Measurements from ENCODE around the gene OSBPL1A.

The OSBPL1A gene

DNA sequence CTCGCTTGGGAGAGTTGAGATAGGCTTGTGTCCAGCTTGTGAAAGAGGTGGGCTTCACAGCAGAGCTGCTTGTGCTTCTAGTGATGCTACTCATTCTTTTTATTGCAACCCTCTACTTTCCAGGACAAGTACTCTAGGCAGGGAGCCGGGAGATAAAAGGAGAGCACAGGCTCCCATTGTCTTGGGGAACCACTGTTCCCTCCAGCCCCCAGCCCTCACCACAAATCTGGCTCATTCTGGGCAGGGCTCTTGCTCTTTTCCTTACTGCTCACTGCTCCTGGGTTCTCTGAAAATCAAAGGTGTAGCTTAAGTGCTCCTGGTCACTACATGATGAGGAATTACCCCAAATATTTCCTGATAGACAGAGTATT lies 177.3 kb downstream of the OSBPL1A start:
- no peaks in the 10 kb centered on the region for H3K9me3 ChIP-seq (ENCODE audit: insufficient read depth, low read depth, low read length)
- no peak overlapping the region for H3K4me3 ChIP-seq (ENCODE audit: low read length)
- WGBS: 69% methylated on average over 1 of the region's 2 CpGs
- peaks cover 8% of the 10 kb centered on the region; the same call in 1 of the 2 replicates for H3K4me1 ChIP-seq (ENCODE audit: insufficient read depth, low read length)
- no peaks in the 10 kb centered on the region for H3K27me3 ChIP-seq (ENCODE audit: insufficient read depth, low read length)
- peaks cover 6% of the 10 kb centered on the region; the same call in 1 of the 2 replicates for H3K36me3 ChIP-seq (ENCODE audit: insufficient read depth, low read length)
- H3K9ac ChIP-seq (ENCODE audit: low read depth, low read length): no peak overlapping the region
- no peak overlapping the region for H3K27ac ChIP-seq (ENCODE audit: low read depth, low read length)

DNA sequence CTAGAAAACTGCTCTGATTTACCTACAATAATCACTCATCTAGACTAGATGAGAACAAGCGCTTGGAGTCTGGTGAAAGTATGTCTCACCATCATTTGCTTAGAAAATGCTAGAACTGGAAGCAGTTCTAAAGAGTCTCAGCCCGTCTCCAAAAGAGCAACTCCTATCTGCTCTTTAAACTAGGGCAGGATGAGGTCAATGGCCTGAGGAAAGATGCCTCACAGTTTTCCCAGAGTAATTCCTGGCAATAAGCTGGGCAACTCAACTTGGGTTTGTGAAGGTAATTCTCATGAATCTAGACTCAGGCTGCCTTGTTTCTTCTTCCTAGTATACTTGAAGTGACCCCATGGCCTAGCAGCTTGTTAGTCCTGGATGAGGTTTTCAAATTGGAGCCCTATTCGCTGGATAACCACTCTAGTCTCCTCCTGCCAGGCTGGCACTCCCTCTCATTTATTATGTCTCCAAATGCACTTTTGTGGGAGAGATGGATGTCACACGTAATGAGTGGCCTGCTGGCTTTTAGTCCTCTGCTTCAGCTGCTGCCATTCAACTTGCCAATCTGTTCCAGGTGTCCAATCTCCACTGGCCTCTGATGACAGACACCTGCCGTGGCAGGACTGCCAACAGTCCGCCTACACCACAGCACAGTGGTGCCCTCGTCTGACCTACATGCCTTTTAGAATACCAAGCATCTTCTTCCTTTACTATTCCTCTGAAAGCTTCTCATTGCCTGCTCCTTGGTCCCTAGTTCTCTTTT lies 177.9 kb downstream of the OSBPL1A start:
- 94% methylated on average over 7 of the region's 7 CpGs for WGBS
- H3K9me3 ChIP-seq (ENCODE audit: insufficient read depth, low read depth, low read length): no peaks in the 10 kb centered on the region
- H3K4me3 ChIP-seq (ENCODE audit: low read length): no peak overlapping the region
- peaks cover 11% of the 10 kb centered on the region for H3K4me1 ChIP-seq (ENCODE audit: insufficient read depth, low read length)
- H3K27ac ChIP-seq (ENCODE audit: low read depth, low read length): no peak overlapping the region
- peaks cover 5% of the 10 kb centered on the region; the same call in 1 of the 2 replicates for H3K36me3 ChIP-seq (ENCODE audit: insufficient read depth, low read length)
- H3K27me3 ChIP-seq (ENCODE audit: insufficient read depth, low read length): no peaks in the 10 kb centered on the region
- H3K9ac ChIP-seq (ENCODE audit: low read depth, low read length): no peak overlapping the region

DNA sequence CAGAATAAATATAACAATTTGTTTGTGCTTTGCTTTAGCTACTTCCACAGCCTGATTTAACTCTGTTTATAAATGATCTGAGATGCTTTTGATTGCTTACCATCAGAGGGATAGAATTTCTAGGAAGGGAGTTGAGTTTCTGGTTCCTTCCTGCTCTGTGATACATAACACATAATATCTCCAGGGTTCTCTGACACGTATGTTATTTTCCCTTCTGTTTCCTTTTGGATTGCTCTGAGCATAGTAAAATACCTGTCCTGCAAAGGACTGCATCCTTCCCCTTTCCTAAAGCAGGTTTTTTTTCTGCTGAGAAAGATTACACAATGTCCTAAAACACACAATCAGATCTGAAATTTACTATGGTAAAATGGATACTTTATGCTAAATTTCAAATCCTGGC lies 182.7 kb downstream of the OSBPL1A start:
- peaks cover 16% of the 10 kb centered on the region for H3K4me1 ChIP-seq (ENCODE audit: insufficient read depth, low read length)
- H3K9ac ChIP-seq (ENCODE audit: low read depth, low read length): no peak overlapping the region
- no peak overlapping the region for H3K27ac ChIP-seq (ENCODE audit: low read depth, low read length)
- no peak overlapping the region for H3K4me3 ChIP-seq (ENCODE audit: low read length)
- 86% methylated on average over 1 of the region's 1 CpG for WGBS
- no peaks in the 10 kb centered on the region for H3K27me3 ChIP-seq (ENCODE audit: insufficient read depth, low read length)
- no peaks in the 10 kb centered on the region for H3K36me3 ChIP-seq (ENCODE audit: insufficient read depth, low read length)
- H3K9me3 ChIP-seq (ENCODE audit: insufficient read depth, low read depth, low read length): no peaks in the 10 kb centered on the region

DNA sequence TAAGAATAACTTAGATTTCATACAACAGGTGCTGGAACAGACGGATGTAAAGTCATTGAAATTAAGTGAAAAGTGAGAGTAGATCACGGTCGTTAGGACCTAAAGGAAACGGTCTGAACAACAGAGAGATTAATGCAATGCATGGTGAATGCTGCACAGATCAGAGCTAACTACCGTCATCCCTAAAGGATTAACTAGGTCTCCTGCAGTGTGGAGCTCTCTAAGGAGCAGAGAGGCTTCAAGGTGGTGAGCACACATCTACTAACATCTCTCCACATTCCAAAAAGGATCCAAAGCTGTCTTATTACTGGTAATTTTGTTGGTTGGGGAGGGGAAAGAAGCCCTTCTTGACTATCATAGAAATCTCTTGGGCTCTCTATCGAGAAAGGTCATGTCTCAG lies 183.5 kb downstream of the OSBPL1A start:
- Histone ChIP-seq H3K27me3 (ENCODE audit: insufficient read depth, low read length) (no peaks in the 10 kb centered on the region), H3K4me3 (ENCODE audit: low read length) (no peak overlapping the region), H3K9me3 (ENCODE audit: insufficient read depth, low read depth, low read length) (no peaks in the 10 kb centered on the region), H3K9ac (ENCODE audit: low read depth, low read length) (no peak overlapping the region), H3K27ac (ENCODE audit: low read depth, low read length) (no peak overlapping the region), H3K4me1 (ENCODE audit: insufficient read depth, low read length) (peaks cover 18% of the 10 kb centered on the region), H3K36me3 (ENCODE audit: insufficient read depth, low read length) (no peaks in the 10 kb centered on the region)
- WGBS: 69% methylated on average over 6 of the region's 6 CpGs

DNA sequence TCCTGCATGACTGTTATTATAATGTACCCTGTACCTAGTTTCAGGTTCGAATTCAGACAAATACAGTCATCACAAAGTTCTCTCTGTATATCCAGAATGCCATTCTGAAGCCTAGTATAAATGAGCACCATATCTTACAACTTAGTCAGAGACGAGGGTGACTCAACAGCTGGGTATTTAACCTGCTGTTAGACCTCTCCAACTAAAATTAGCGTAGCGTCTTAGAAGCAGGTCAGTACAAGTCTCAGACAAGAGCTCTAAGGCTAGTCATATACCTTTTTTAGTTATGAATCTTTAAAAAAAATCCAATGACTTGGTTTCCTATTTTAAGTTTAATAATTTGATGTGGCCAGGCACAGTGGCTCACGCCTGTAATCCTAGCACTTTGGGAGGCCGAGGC lies 184.7 kb downstream of the OSBPL1A start:
- WGBS: 92% methylated on average over 6 of the region's 6 CpGs
- peaks cover 30% of the 10 kb centered on the region for H3K4me1 ChIP-seq (ENCODE audit: insufficient read depth, low read length)
- H3K27ac ChIP-seq (ENCODE audit: low read depth, low read length): no peak overlapping the region

DNA sequence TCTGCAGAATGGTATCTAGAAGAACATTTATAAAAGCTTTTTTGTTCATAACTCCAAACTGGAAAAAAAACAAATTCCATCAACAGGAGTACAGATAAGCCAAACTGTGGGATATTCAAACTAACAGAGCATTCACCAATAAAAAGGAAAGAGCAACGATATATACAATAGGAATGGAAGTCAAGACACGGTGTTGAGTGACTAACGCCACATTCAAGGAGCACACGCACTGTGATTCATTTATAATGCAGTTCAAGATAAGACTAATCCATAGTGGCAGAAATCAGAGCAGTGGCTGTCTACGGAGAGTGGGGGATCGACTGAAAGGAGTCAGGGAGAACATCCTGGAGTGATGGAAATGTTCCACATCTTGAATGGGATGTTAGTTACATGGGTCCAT lies 188.1 kb downstream of the OSBPL1A start:
- no peak overlapping the region for H3K4me3 ChIP-seq (ENCODE audit: low read length)
- no peaks in the 10 kb centered on the region for H3K27me3 ChIP-seq (ENCODE audit: insufficient read depth, low read length)
- H3K36me3 ChIP-seq (ENCODE audit: insufficient read depth, low read length): no peaks in the 10 kb centered on the region
- no peak overlapping the region for H3K27ac ChIP-seq (ENCODE audit: low read depth, low read length)
- no peak overlapping the region for H3K9ac ChIP-seq (ENCODE audit: low read depth, low read length)
- H3K4me1 ChIP-seq (ENCODE audit: insufficient read depth, low read length): peaks cover 26% of the 10 kb centered on the region
- WGBS: 81% methylated on average over 6 of the region's 6 CpGs
- H3K9me3 ChIP-seq (ENCODE audit: insufficient read depth, low read depth, low read length): no peaks in the 10 kb centered on the region

More for the DNA sequence above, 184.7 kb downstream of the OSBPL1A start:
- Histone ChIP-seq H3K36me3 (ENCODE audit: insufficient read depth, low read length) (no peaks in the 10 kb centered on the region), H3K4me3 (ENCODE audit: low read length) (no peak overlapping the region), H3K27me3 (ENCODE audit: insufficient read depth, low read length) (no peaks in the 10 kb centered on the region), H3K9me3 (ENCODE audit: insufficient read depth, low read depth, low read length) (no peaks in the 10 kb centered on the region), H3K9ac (ENCODE audit: low read depth, low read length) (no peak overlapping the region)

DNA sequence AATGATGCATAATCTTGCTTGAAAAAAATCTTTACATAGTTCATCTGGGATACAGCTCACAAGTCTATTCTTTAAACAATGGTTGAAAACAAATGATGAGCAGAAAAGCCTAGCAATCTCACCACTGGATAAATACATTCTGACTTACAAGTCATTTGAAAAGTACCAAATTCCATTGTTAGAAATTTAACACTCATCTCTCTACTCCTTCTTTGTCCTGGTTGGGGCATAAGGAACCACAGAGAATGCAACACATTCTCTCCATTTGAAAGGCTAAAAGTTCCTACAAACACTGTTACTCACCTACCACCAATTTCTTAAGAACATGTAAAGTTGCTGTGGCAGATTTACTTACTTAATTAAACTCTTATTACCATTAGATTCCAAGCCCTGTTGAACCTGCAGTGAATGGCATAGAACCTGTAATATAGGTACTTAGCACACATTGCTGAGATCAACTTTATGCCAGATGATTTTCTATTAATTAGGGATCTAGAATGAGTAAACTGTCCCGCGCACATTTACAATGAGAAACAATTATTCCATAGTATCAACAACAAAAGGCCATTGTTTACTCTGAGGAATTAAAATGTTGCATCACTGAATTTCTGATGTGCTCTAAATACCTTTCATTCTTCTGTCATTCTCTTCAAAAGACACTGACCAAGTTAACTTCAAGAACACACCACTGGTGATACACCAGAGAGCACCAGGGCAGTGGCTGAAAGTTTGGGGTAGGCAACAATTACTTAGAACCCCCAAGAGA lies 189.2 kb downstream of the OSBPL1A start:
- H3K27ac ChIP-seq (ENCODE audit: low read depth, low read length): peak overlapping the region; percentile 54; the same call in 1 of the 2 replicates
- WGBS: no CpG with 5 or more reads among the region's 2 CpGs
- no peaks in the 10 kb centered on the region for H3K36me3 ChIP-seq (ENCODE audit: insufficient read depth, low read length)
- H3K27me3 ChIP-seq (ENCODE audit: insufficient read depth, low read length): no peaks in the 10 kb centered on the region
- H3K9me3 ChIP-seq (ENCODE audit: insufficient read depth, low read depth, low read length): no peaks in the 10 kb centered on the region
- H3K9ac ChIP-seq (ENCODE audit: low read depth, low read length): no peak overlapping the region
- H3K4me1 ChIP-seq (ENCODE audit: insufficient read depth, low read length): peaks cover 15% of the 10 kb centered on the region
- H3K4me3 ChIP-seq (ENCODE audit: low read length): no peak overlapping the region

DNA sequence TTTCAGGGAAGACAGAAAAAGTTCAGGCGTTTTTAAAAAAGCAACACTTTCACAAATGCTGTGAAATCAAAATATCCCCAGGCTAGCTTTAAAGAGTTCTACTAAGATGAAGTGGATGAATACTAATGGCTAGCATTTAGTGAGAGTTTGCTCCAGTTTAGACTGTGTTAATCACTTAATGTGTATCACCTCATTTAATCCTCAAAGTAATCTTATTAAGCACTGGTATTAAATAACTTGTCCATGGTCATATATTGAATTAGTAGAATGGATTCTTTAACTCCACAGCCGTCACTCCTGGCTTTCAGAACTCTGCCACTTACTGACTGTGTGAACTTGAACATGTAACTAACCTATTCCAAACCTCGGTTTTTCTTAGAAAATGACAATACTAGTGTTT lies 192.7 kb downstream of the OSBPL1A start:
- Histone ChIP-seq H3K4me1 (ENCODE audit: insufficient read depth, low read length) (peaks cover 15% of the 10 kb centered on the region), H3K27me3 (ENCODE audit: insufficient read depth, low read length) (no peaks in the 10 kb centered on the region), H3K36me3 (ENCODE audit: insufficient read depth, low read length) (no peaks in the 10 kb centered on the region), H3K9me3 (ENCODE audit: insufficient read depth, low read depth, low read length) (no peaks in the 10 kb centered on the region), H3K27ac (ENCODE audit: low read depth, low read length) (no peak overlapping the region), H3K9ac (ENCODE audit: low read depth, low read length) (no peak overlapping the region), H3K4me3 (ENCODE audit: low read length) (no peak overlapping the region)
- 89% methylated on average over 3 of the region's 3 CpGs for WGBS

DNA sequence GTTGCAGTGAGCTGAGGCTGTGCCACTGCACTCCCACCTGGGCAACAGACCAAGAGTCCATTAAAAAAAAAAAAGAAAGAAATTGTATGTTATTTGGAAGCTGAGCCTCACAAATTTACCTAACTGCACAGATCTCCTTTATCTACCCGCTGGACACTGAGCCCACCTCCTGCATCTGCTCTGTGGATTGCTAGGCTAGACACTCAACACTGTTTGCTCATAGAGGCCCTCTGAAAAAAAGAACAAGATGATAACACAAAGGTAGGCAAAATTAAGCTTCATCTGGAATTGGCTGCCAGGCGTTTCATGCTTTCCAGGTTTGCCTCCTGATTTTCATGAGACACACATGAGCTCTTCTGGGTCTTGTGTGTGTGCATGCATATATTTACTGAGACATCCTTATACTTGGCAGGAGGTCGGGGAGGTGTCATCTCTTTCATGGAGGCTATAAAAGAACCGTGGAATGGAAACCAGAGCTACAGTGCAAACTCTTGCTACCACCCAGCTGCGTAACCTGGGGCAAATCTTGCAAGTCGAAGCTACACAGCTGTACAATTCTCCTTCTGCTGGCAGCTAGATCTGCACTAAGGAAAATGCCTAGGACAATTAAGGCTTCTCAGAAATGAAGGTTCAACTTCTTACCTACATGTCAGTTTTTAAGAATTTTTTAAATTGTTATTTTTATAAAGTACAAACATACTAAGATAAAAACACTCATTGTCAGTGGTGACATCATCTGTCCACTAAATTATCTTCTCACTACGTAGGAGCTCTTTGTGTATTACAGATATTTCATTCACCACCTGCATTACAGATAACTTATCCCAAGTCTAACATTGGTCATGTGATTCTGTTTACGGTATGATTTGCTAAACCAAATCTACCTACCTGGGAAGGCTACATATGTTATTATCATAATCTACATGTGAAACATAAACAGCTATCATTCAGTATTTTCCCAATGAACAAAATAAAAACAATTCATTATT lies 195.6 kb downstream of the OSBPL1A start:
- Histone ChIP-seq H3K9me3 (ENCODE audit: insufficient read depth, low read depth, low read length) (no peaks in the 10 kb centered on the region), H3K27ac (ENCODE audit: low read depth, low read length) (no peak overlapping the region), H3K4me1 (ENCODE audit: insufficient read depth, low read length) (no peaks in the 10 kb centered on the region), H3K36me3 (ENCODE audit: insufficient read depth, low read length) (no peaks in the 10 kb centered on the region), H3K9ac (ENCODE audit: low read depth, low read length) (no peak overlapping the region), H3K27me3 (ENCODE audit: insufficient read depth, low read length) (no peaks in the 10 kb centered on the region), H3K4me3 (ENCODE audit: low read length) (no peak overlapping the region)
- 95% methylated on average over 8 of the region's 8 CpGs for WGBS

DNA sequence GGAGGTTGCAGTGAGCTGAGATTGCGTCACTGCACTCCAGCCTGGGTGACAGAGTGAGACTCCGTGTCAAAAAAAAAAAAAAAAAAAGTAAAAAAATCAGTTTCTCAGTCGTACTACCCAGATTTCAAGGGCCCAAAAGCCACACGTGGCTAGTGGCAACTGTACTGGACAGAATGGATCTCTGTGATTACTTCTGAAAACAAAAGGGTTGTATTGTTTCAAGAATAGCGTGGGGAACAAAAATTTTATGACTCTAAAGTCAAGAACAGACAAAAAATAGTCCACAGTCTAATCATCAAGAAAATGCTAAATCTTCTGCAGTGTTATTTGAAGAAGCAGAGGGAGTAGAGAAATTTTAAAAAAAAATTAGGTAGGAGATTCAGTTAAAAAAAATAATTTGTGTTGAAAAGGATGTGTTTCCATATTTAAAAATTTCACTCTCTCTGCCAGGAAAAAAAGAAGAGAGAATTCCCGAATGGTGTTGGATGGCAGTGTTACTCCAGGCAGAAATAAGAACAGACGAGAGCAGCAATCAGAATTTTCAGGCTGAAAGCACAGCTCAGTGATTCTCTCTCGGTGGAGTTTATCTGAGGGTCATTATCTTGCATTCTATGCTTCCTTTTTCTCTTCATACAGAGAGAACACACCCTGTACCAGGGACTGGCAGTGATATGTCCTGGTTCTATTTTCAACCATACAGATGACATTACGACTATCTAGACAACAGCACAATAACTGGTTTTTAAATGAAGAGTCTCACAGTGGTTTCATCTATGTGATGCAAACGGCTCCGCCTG lies 196.9 kb downstream of the OSBPL1A start:
- H3K9me3 ChIP-seq (ENCODE audit: insufficient read depth, low read depth, low read length): no peaks in the 10 kb centered on the region
- H3K27me3 ChIP-seq (ENCODE audit: insufficient read depth, low read length): no peaks in the 10 kb centered on the region
- 0 out of 2 replicates have a peak, but pooled peaks cover 1% of the 10 kb centered on the region for H3K36me3 ChIP-seq (ENCODE audit: insufficient read depth, low read length)
- H3K4me3 ChIP-seq (ENCODE audit: low read length): no peak overlapping the region
- no peaks in the 10 kb centered on the region for H3K4me1 ChIP-seq (ENCODE audit: insufficient read depth, low read length)
- no peak overlapping the region for H3K27ac ChIP-seq (ENCODE audit: low read depth, low read length)
- 94% methylated on average over 9 of the region's 11 CpGs for WGBS
- H3K9ac ChIP-seq (ENCODE audit: low read depth, low read length): no peak overlapping the region

All from HUES64 (cell line).